Suppressor macrophage treated with lipopolysaccharide for 4 hours (primary cell): ENCODE measurements around the gene BDKRB1.

Source experiments
- DNase-seq: peaks from one replicate; pipeline ENCODE4 v3.0.0-alpha.2; 2020

Gene BDKRB1

GRCh38 chr14:96255501-96256366 is at the start of gene BDKRB1:
Gene BDKRB1, plus strand, starts transcription at chr14:96256210. Its CDS starts 7,473 bp downstream, at chr14:96263683.
- no peak for DNase-seq

GRCh38 chr14:96206461-96206860 is 49.5 kb upstream of the BDKRB1 start:
- no peak for DNase-seq

DNA sequence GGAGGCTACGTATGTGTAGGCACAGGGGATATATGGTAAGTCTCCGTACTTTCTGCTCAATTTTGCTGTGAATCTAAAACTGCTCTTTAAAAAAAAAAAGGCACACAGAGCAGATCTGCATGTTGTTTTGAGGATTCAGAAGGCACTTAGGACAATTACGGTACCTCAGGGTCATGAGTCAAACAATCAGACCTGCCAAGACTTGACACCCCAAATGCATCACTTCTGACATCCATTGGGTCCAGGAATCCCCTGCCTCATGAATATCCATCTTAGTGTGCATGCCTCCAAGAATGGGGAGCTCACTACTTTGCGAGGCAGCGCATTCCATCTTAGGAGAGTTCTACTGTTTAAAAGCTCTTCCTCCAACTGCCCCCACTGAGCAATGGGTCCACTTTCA is 48.3 kb upstream of the BDKRB1 start:
- no peak for DNase-seq

DNA sequence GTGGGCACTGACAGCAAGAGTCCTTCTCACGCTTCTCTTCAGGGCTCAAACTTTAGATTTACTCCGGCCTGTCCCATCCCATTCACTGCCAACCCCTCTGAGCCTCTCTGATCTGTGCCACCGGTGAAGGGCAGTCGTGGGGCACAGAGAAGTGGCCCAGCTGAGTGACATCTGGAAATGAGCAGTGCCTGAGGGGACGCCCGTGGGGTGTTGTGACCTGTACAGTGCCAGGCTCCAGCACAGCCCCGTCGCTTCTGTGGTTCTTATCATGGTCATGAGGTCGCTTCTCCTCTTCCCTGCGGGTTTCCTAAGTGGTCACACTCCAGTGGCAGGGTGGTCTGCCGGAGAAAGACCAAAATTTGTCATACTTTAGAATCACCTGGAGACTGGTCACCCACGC is 47.3 kb upstream of the BDKRB1 start:
- DNase-seq, result no peak

GRCh38 chr14:96212140-96212539 is 43.9 kb upstream of the BDKRB1 start:
- DNase-seq, result no peak

DNA sequence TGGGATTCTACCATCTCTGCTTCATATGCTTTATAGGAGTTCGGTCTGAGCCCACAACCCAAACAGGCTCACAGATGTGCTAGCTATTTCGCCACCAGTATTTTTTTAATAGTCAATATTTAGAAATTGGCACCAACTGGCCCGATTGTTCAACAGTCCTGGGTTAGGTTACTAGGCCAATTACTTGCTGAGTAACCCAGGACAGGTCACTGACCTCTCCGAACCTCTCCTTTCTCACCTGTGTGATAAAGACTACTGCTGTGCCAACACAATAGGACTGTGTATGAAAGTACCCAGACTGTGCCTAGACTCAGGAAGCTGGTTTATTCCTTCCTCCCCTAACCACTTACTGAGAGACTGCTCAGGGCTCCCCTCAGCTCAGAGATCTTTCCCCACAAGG is 43.1 kb upstream of the BDKRB1 start:
- no peak for DNase-seq

- DNase-seq, result no peak
Measured at GRCh38 chr14:96213871-96214465, 42.0 kb upstream of the BDKRB1 start.

DNA sequence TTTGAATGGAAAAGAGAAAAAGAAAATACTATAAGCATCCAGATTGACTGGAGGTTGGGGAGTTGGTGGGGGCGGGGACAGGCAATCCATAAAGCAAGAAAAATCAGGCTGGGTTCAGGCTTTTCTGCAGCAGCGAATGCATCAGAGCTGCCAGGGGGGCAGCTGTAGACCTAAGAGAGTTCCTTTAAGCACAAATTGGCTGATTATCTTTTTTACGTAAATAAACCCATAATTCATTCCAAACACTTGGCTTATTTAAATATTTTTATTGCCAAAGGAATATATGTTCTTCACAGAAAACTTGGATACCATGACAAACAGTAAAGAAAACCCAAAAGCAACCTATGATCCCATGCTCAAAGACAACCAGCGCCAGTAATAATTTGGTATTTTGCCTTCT is 41.2 kb upstream of the BDKRB1 start:
- DNase-seq, result no peak

- no peak for DNase-seq
Measured at GRCh38 chr14:96215452-96216244, 40.4 kb upstream of the BDKRB1 start.

- DNase-seq, result no peak
Measured at GRCh38 chr14:96216627-96217026, 39.4 kb upstream of the BDKRB1 start.

DNA sequence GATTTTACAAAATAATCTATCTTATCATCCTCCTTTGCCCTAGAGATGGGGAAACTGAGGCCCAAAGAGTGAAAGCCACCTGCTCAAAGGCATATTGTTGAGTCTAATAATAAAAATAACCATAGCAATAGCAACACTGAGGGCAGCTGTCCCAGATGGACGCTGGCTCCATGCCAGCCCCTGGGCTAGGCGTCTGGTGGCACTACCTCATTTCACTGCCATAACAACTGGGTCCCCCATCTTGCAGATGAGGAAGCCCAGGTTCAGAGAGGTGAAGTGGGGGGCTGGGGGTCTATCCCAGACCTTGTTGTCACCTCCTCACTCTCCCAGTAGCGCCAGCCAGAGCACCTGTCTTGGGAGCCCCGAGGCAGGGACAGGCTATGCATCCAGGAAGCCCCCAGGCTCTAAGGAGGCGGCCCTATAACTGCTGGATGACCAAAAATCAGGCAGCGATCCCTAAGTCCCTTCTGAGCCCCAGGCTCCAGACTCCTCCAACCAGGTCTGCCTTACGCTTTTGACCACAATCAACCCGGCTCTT is 38.6 kb upstream of the BDKRB1 start:
- no peak for DNase-seq

DNA sequence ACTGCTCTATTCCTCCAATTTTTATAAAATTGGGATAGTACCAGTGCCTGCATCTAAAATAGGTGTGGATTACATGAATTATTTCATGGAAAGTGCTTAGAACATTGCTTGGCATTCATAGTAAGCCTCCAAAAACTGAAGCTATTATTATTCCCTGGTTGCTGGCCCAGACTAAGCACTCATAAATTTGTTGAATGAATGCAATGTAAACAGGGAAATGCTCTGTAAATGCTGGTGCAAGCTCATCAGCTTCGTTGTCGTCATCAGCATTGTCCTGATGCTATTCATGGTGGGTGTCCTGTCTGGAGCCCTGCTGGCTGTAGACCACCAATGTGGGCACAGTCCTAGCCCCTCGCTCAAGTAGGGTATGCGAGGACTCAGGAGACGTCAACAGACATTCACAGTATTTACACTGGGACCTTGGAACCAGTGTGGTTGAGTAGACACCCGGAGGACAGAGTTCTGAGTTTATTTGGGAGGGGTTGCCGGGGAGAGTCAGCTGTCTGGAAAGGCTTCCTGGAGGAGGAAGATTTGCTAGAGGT is 34.8 kb upstream of the BDKRB1 start:
- DNase-seq, result no peak

DNA sequence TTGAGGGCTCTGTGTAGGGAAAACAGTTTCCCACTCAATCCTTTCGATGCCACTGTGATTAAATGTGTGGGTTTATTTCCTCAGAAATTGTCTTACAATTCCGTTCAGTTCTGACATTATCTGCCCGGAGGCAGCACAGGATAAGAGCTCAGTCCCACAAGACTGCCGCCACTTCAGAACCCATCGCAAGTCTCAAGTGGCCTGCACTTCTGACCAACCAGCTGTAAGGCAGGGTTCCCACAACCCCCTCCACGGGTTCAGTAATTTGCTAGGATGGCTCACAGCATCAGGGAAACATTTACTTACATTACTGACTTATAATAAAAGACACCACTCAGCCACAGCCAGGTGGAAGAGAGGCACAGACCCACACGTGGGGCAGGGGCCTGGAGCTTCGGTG is 34.2 kb upstream of the BDKRB1 start:
- no peak for DNase-seq

DNA sequence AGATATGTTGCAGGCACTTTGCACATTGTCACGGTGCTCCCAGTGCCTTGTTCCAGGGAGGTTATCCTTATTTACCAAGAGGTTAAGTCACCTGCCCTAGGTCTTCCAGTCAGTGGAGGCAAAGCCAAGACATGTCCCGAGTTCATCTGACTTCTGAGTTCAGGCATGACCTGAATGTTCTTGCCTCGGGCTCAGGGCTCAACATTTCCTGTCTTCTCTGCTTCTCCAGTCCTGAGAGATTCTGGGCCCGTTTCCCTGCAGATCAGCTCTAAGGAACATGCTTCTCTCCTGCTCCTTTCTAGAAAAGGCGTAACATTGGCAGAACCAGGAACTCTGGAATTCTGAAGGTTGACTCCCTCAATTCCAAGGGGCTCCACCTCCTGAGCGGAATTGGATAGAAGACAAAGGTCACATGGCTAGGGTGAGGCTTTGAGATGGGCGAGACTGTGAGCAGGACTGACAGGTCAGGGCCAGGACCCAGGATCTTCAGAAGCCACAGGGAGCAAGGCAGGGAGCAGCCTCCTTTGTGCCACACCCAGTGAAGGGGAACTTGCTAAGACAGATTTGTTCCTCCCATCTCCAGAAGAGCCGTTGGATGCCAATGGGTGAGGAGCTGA is 31.4 kb upstream of the BDKRB1 start:
- DNase-seq, result no peak

DNA sequence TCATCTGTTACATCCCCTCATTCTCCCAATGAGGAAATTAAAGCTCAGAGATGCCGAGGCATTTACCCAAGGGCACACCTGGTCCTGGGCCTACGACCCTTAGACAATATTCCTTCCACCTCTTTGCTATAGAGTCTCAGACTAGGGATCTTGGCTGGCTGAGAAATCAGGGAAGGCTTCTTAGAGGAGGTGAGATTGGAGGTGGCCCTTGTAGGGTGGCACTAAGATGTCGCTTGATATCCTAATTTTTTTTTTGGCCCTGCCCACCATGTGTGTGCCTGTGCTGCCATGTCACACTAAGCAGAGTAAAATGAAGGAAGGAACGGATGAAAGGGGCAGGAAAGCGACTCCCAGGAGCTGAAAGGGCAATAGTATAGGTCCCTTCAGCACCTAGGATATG is 30.8 kb upstream of the BDKRB1 start:
- DNase-seq, result no peak

- DNase-seq, result no peak
Measured at GRCh38 chr14:96225745-96226151, 30.3 kb upstream of the BDKRB1 start.

DNA sequence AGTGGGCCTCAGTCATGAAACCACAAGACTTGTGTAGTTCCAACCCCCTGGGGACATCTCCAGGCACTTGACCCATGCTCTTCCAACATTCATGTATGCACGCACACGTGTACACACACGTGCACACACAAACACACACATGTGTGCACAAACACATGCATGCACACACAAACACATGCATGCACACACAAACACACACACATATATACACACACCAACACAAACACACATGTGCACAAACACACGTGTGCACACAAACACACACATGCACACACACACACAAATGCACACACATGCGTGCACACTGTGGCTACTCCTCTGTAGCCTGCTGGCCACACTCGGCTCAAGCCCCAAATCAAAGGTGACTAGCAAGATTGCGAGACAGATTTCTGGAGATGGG is 28.6 kb upstream of the BDKRB1 start:
- DNase-seq, result no peak

DNA sequence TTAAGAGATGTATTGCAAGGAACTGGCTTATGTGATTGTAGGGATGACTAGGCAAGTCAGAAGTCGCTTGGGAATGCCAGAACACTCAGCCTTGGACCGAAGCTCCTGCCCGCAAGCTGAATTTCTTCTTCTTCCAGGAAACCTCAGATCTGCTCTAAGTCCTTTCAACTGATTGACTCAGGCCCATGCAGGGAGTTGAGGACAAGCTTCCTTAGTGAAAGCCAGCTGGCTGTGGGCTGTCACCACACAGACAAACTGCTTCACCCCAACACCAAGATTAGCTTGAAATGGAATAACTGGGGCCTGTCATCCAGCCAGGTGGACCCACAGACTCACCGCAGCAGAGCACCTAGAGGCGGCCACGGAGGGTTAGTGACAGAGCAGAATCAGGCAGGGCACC is 26.7 kb upstream of the BDKRB1 start:
- no peak for DNase-seq

GRCh38 chr14:96231056-96231455 is 25.0 kb upstream of the BDKRB1 start:
- DNase-seq, result no peak

- no peak for DNase-seq
Measured at GRCh38 chr14:96231526-96232130, 24.4 kb upstream of the BDKRB1 start.

- DNase-seq, result no peak
Measured at GRCh38 chr14:96232506-96232905, 23.5 kb upstream of the BDKRB1 start.

DNA sequence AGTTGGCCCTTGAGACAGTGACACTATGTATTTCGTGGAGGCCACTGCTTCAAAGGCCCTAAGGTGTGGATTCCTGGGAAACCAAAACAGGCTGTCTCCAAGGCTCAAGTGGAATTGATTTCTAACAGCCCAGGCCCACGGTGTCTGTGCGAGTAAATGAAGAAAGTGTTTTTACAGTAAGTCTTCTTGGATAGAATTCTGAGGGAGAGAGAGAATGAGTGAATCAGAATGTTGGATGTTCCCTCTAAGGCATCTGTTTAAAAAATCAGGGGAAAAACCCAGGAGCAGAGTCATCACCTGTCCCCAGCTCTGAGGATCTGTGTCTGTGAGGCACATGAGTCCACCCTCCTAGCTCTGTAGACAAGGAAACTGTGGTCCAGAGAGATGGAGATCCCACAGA is 22.3 kb upstream of the BDKRB1 start:
- no peak for DNase-seq
